Stomach (tissue), 9 donors: ENCODE results near the gene ANK2. TPM values are rescaled to one million over a fixed set of nuclear protein-coding genes. Genes with fewer than 3 reads are reported as not detected.

Experiments used
- DNase-seq, 2 donors: peaks; one replicate each; pipeline versions ENCODE4 v3.0.0 to v3.0.0-alpha.2; 2013 to 2019
- H3K27ac ChIP-seq, 5 donors: fragments of 200-600 bp in 4 of 5; sonication (generic) in 4 of 5; one replicate each; pipeline ENCODE4 v1.5.1; 2013 to 2019; ENCODE audit warnings: mild to moderate bottlenecking in 1 of 5, moderate library complexity in 1 of 5
- H3K27me3 ChIP-seq, 3 donors: fragments of 200-600 bp; sonication (generic); one replicate each; pipeline ENCODE4 v1.5.1; 2017 to 2019; ENCODE audit warnings: mixed run types in 1 of 3
- H3K36me3 ChIP-seq, 4 donors: fragments of 200-600 bp; sonication (generic); 1 replicate in 3 of 4; 2 replicates in 1 of 4; pipeline ENCODE4 v1.5.1; 2016 to 2019
- H3K4me1 ChIP-seq, 4 donors: fragments of 200-600 bp; sonication (generic); one replicate each; pipeline ENCODE4 v1.5.1; 2016 to 2019
- H3K4me3 ChIP-seq, 4 donors: fragments of 200-600 bp; sonication (generic) in 3 of 4; one replicate each; pipeline ENCODE4 v1.5.1; 2016 to 2019; ENCODE audit warnings: mild to moderate bottlenecking in 1 of 4
- H3K9me3 ChIP-seq, 4 donors: fragments of 200-600 bp; sonication (generic); one replicate each; pipeline ENCODE4 v1.5.1; 2016 to 2019
- CTCF ChIP-seq, 7 experiments: fragments of 450-650 bp in 4 of 7; fragments of 200-600 bp in 3 of 7; sonication (generic) in 3 of 7; IDR thresholded peaks; one replicate each; pipeline ENCODE4 v1.5.1; 2016 to 2019; ENCODE audit warnings: antibody characterized with exemption in 7 of 7, control low read depth in 2 of 7, mild to moderate bottlenecking in 1 of 7
- EP300 ChIP-seq: sonication (generic); formaldehyde crosslinking; IDR thresholded peaks from one replicate; pipeline ENCODE4 v1.6.1; 2017; ENCODE audit warnings: antibody characterized with exemption
- POLR2A ChIP-seq, 4 donors: fragments of 450-650 bp; IDR thresholded peaks; one replicate each; pipeline ENCODE4 v1.6.1; 2016; ENCODE audit warnings: antibody characterized with exemption in 4 of 4, control low read depth in 2 of 4, mild to moderate bottlenecking in 1 of 4, moderate library complexity in 1 of 4
- POLR2AphosphoS5 ChIP-seq, 3 donors: sonication (generic); formaldehyde crosslinking; IDR thresholded peaks; one replicate each; pipeline ENCODE4 v1.6.1; 2016; ENCODE audit warnings: antibody characterized with exemption in 3 of 3
- WGBS, 5 donors: extraction: QIAGEN DNeasy Blood & Tissue Kit in 3 of 5; methylation state at CpG; one replicate each; pipeline versions ENCODE4 v1.1.5 to v1.1.7; 2013 to 2018; 5-methylcytosine and 5-hydroxymethylcytosine counted together
- intact Hi-C: fragments of 100-400 bp; cut with DNase I; formaldehyde crosslinking; loops from one replicate; pipeline ENCODE4 v1.15.1; 2023; ENCODE audit warnings: low total_unique reads
- polyA plus RNA-seq, 3 donors: library from polyadenylated mRNA; stranded (reverse); fragments of 200-250 nt; gene quantifications; one replicate each; pipeline ENCODE4 v1.2.3, GENCODE V29; 2013
- total RNA-seq, 5 donors: library from RNA; depleted of rRNA; stranded (reverse); fragments of >200 nt; gene quantifications; one replicate each; pipeline versions ENCODE4 v1.1.0 to v1.2.3, GENCODE V29; 2014 to 2016
- donor health status: healthy with polysubstance abuse.
- donor health status: Bipolar disorder and iron deficiency.
- donor health status: healthy.

The ANK2 gene
- total and polyA plus RNA-seq, 8 donors: 1.9 to 123 (median 13.8) TPM

- 51 to 67% (median 53%) methylated on average over 4 of the region's 4 CpGs for WGBS, 5 donors
- TF ChIP-seq POLR2AphosphoS5 (IDR thresholded peaks at IDR 0.05) (no peak), EP300 (no peak), CTCF (IDR thresholded peaks at IDR 0.05) (no peak), POLR2A (IDR thresholded peaks at IDR 0.05) (no peak)
- H3K27me3 ChIP-seq: no peaks in the 10 kb centered on the region
- no peaks in the 10 kb centered on the region for H3K36me3 ChIP-seq
- DNase-seq: peak in 1 of 2 donors; percentile 34
- H3K4me3 ChIP-seq: no peak overlapping the region
- H3K27ac ChIP-seq: no peak overlapping the region
- intact Hi-C loops: no loop called here
- no peaks in the 10 kb centered on the region for H3K9me3 ChIP-seq
- no peaks in the 10 kb centered on the region for H3K4me1 ChIP-seq
These were observed 36.7 kb upstream of the ANK2 start for GRCh38 chr4:113012786-113013185.

- 35 to 53% (median 46%) methylated on average over 1 of the region's 1 CpG for WGBS, 5 donors
- intact Hi-C loops: no loop called here
These were observed 35.7 kb upstream of the ANK2 start for GRCh38 chr4:113013751-113014150.

GRCh38 chr4:113016377-113016776 lies 33.1 kb upstream of the ANK2 start:
- Histone ChIP-seq H3K4me1 (no peaks in the 10 kb centered on the region), H3K27ac (no peak overlapping the region), H3K36me3 (no peaks in the 10 kb centered on the region), H3K4me3 (no peak overlapping the region), H3K9me3 (no peaks in the 10 kb centered on the region), H3K27me3 (no peaks in the 10 kb centered on the region)
- intact Hi-C loops: no loop called here
- DNase-seq: no peak
- WGBS, 5 donors: 85 to 96% (median 91%) methylated on average over 1 of the region's 1 CpG
- TF ChIP-seq CTCF (IDR thresholded peaks at IDR 0.05) (no peak), POLR2AphosphoS5 (IDR thresholded peaks at IDR 0.05) (no peak), POLR2A (IDR thresholded peaks at IDR 0.05) (no peak), EP300 (no peak)

More at GRCh38 chr4:113013751-113014150, 35.7 kb upstream of the ANK2 start:
- DNase-seq: no peak
- no peaks in the 10 kb centered on the region for H3K36me3 ChIP-seq
- no peaks in the 10 kb centered on the region for H3K4me1 ChIP-seq
- H3K27me3 ChIP-seq: no peaks in the 10 kb centered on the region
- no peak overlapping the region for H3K4me3 ChIP-seq
- no peaks in the 10 kb centered on the region for H3K9me3 ChIP-seq
- no peak for TF ChIP-seq POLR2A (IDR thresholded peaks at IDR 0.05)
- no peak overlapping the region for H3K27ac ChIP-seq

GRCh38 chr4:113020966-113021365 lies 28.5 kb upstream of the ANK2 start:
- Histone ChIP-seq H3K4me3 (no peak overlapping the region), H3K27me3 (no peaks in the 10 kb centered on the region), H3K9me3 (no peaks in the 10 kb centered on the region), H3K36me3 (no peaks in the 10 kb centered on the region), H3K4me1 (no peaks in the 10 kb centered on the region), H3K27ac (no peak overlapping the region)
- WGBS, 5 donors: 34 to 52% (median 48%) methylated on average over 1 of the region's 1 CpG
- DNase-seq: peak in 1 of 2 donors; percentile 49
- intact Hi-C loops: no loop called here
- TF ChIP-seq POLR2A (IDR thresholded peaks at IDR 0.05) (no peak), CTCF (IDR thresholded peaks at IDR 0.05) (no peak), EP300 (no peak), POLR2AphosphoS5 (IDR thresholded peaks at IDR 0.05) (no peak)

GRCh38 chr4:113024388-113024787 lies 25.1 kb upstream of the ANK2 start:
- intact Hi-C loops: no loop called here
- H3K4me3 ChIP-seq: no peak overlapping the region
- no peak for DNase-seq
- H3K27me3 ChIP-seq: no peaks in the 10 kb centered on the region
- TF ChIP-seq EP300 (no peak), POLR2A (IDR thresholded peaks at IDR 0.05) (no peak), POLR2AphosphoS5 (IDR thresholded peaks at IDR 0.05) (no peak), CTCF (IDR thresholded peaks at IDR 0.05) (no peak)
- WGBS, 5 donors: 80 to 91% (median 85%) methylated on average over 1 of the region's 1 CpG
- H3K27ac ChIP-seq: no peak overlapping the region
- H3K36me3 ChIP-seq: no peaks in the 10 kb centered on the region
- no peaks in the 10 kb centered on the region for H3K9me3 ChIP-seq
- no peaks in the 10 kb centered on the region for H3K4me1 ChIP-seq
